NCI-H2196 (cell line): ENCODE measurements around the gene MCM3AP.
"Not testable (repeated sequence)": the region's sequence is repeated elsewhere in the genome, so short reads cannot be mapped to it uniquely, and the experiment has no call there.

ENCODE experiments used
- DNase-seq: peaks from one replicate; lab custom pipeline; 2025; ENCODE audit not compliant: unreplicated experiment; lab: John Stamatoyannopoulos, UW

The MCM3AP gene

GRCh38 chr21:46312949-46313348, 27.5 kb upstream of the MCM3AP start:
- no peak for DNase-seq

- DNase-seq: no peak
Observed at GRCh38 chr21:46311568-46311967, 26.2 kb upstream of the MCM3AP start.

- DNase-seq: not testable (repeated sequence)
Observed at GRCh38 chr21:46310260-46310659, 24.8 kb upstream of the MCM3AP start.

- DNase-seq: no peak
Observed at GRCh38 chr21:46308431-46308830, 23.0 kb upstream of the MCM3AP start.

- DNase-seq: no peak
Observed at GRCh38 chr21:46307625-46308024, 22.2 kb upstream of the MCM3AP start.

- DNase-seq: no peak
Observed at GRCh38 chr21:46304955-46305354, 19.5 kb upstream of the MCM3AP start.

- DNase-seq: no peak
Observed at GRCh38 chr21:46304437-46304836, 19.0 kb upstream of the MCM3AP start.

- no peak for DNase-seq
Observed at GRCh38 chr21:46301759-46302158, 16.3 kb upstream of the MCM3AP start.

GRCh38 chr21:46299167-46299566, 13.8 kb upstream of the MCM3AP start:
- DNase-seq: no peak

- DNase-seq: no peak
Observed at GRCh38 chr21:46297338-46298271, 12.2 kb upstream of the MCM3AP start.

- DNase-seq: no peak
Observed at GRCh38 chr21:46295996-46296752, 10.8 kb upstream of the MCM3AP start.

- DNase-seq: no peak
Observed at GRCh38 chr21:46295177-46295770, 9.9 kb upstream of the MCM3AP start.

GRCh38 chr21:46294647-46295176, 9.3 kb upstream of the MCM3AP start:
- DNase-seq: no peak

- no peak for DNase-seq
Observed at GRCh38 chr21:46291561-46291960, 6.2 kb upstream of the MCM3AP start.

GRCh38 chr21:46289655-46290179, 4.3 kb upstream of the MCM3AP start:
- no peak for DNase-seq

GRCh38 chr21:46287541-46287940, 2.1 kb upstream of the MCM3AP start:
- no peak for DNase-seq

- DNase-seq: no peak
Observed at GRCh38 chr21:46286648-46287002, 1.2 kb upstream of the MCM3AP start.

GRCh38 chr21:46285761-46286647, 593 bp upstream of the MCM3AP start, which contains the start of gene YBEY:
Gene YBEY (plus strand): TSS chr21:46286342. CDS start chr21:46286914, 572 bp downstream.
- DNase-seq: peak; percentile 93

GRCh38 chr21:46284733-46285132, 678 bp downstream of the MCM3AP start:
- no peak for DNase-seq

- DNase-seq: no peak
Observed at GRCh38 chr21:46284077-46284644, 1.2 kb downstream of the MCM3AP start.
